Ectodermal cell (in vitro differentiated cells): ENCODE data around the gene FBXO41.

ENCODE experiments used
- H3K27ac ChIP-seq: 2 replicates; pipeline ENCODE4 v1.7.0; 2013; ENCODE audit warnings: mild to moderate bottlenecking, low read depth, low read length; ENCODE audit not compliant: insufficient read depth, poor library complexity, severe bottlenecking
- H3K27me3 ChIP-seq: 2 replicates; pipeline ENCODE4 v1.7.0; 2013; ENCODE audit warnings: mild to moderate bottlenecking, low read length; ENCODE audit not compliant: insufficient read depth, control insufficient read depth, poor library complexity, severe bottlenecking
- H3K36me3 ChIP-seq: one replicate; pipeline ENCODE4 v1.7.0; 2013; ENCODE audit warnings: low read length; ENCODE audit not compliant: control insufficient read depth, insufficient read depth
- H3K4me1 ChIP-seq: one replicate; pipeline ENCODE4 v1.7.0; 2013; ENCODE audit warnings: low read length; ENCODE audit not compliant: control insufficient read depth, insufficient read depth
- H3K4me3 ChIP-seq: 2 replicates; pipeline ENCODE4 v1.7.0; 2013; ENCODE audit warnings: low read depth, low read length, control low read depth; ENCODE audit not compliant: insufficient read depth
- H3K9me3 ChIP-seq: 2 replicates; pipeline ENCODE4 v1.7.0; 2013; ENCODE audit warnings: mild to moderate bottlenecking, low read length, moderate library complexity; ENCODE audit not compliant: control insufficient read depth
- WGBS, 2 experiments: methylation state at CpG; one replicate each; pipeline ENCODE4 v1.1.7; 2013; ENCODE audit warnings: missing lambda C conversion rate in 2 of 2; 5-methylcytosine and 5-hydroxymethylcytosine counted together

The FBXO41 gene

DNA sequence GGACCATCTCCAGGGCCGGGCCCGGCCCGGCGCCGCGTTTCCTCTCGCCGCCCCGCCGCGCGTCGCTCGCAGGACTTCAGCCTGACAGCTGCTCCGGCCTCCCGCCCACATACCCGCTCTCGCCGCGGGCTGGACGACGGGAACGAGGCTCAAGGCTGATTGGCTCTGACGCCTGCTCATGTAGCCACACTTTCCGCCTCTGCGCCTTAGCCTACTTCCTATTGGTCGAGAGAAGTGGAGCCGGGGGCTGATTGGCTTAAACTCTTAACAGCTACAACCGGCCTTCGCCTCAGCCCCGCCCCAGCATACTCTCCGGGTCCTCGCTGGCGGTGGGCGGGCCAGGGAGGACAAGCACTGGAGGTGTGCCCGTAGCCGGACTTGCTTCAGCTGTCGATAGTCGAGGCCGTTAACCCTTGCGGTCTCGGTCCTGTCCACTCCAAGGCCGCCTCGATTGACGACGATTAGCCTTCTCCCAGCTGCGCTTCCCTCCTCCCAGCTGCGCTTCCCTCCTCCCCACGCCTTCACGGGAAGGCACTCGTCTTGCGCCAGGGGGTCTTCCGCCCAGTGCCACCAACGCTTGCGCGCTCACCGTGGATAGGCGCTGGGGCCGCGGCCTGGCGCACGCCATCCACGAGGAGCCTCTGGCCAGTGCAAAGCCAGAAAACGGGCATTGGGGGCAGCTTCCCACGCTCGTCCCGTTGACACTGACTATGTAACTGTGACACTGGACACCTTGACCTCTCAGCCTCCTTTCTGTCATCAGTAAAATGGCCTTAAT is 50.9 kb downstream of the FBXO41 start, which contains the start of gene PRADC1:
Gene PRADC1, minus strand, starts transcription at position 86 of the 778 bp plus-strand sequence. Its CDS starts 79 bp downstream, at position 7.
- no peaks in the 10 kb centered on the region for H3K27me3 ChIP-seq
- peaks cover 4% of the 10 kb centered on the region for H3K4me1 ChIP-seq
- no peaks in the 10 kb centered on the region for H3K9me3 ChIP-seq
- H3K36me3 ChIP-seq = no peaks in the 10 kb centered on the region
- H3K27ac ChIP-seq = peak within 1 kb of the TSS; percentile 58
- peak within 1 kb of the TSS; percentile 86 for H3K4me3 ChIP-seq
- 0% methylated on average over 67 of the region's 67 CpGs for WGBS, 2 experiments

- 7 to 9% methylated on average over 36 to 37 of the region's 37 CpGs for WGBS, 2 experiments
Observed at GRCh38 chr2:73232403-73233153, 51.7 kb downstream of the FBXO41 start.

GRCh38 chr2:73228631-73229030 is 55.6 kb downstream of the FBXO41 start:
- Histone ChIP-seq H3K36me3 (peaks cover 15% of the 10 kb centered on the region), H3K27ac (no peak overlapping the region), H3K9me3 (no peaks in the 10 kb centered on the region), H3K27me3 (no peaks in the 10 kb centered on the region), H3K4me1 (no peaks in the 10 kb centered on the region), H3K4me3 (no peak overlapping the region)
- 92% methylated on average over 14 of the region's 14 CpGs for WGBS, 2 experiments

More at GRCh38 chr2:73232403-73233153, 51.7 kb downstream of the FBXO41 start:
- H3K27ac ChIP-seq = no peak overlapping the region
- no peaks in the 10 kb centered on the region for H3K36me3 ChIP-seq
- H3K27me3 ChIP-seq = no peaks in the 10 kb centered on the region
- H3K9me3 ChIP-seq = no peaks in the 10 kb centered on the region
- peaks cover 4% of the 10 kb centered on the region for H3K4me1 ChIP-seq
- peak overlapping the region; percentile 77 for H3K4me3 ChIP-seq

GRCh38 chr2:73227086-73227485 is 57.2 kb downstream of the FBXO41 start:
- Histone ChIP-seq H3K4me1 (no peaks in the 10 kb centered on the region), H3K36me3 (peaks cover 15% of the 10 kb centered on the region)

DNA sequence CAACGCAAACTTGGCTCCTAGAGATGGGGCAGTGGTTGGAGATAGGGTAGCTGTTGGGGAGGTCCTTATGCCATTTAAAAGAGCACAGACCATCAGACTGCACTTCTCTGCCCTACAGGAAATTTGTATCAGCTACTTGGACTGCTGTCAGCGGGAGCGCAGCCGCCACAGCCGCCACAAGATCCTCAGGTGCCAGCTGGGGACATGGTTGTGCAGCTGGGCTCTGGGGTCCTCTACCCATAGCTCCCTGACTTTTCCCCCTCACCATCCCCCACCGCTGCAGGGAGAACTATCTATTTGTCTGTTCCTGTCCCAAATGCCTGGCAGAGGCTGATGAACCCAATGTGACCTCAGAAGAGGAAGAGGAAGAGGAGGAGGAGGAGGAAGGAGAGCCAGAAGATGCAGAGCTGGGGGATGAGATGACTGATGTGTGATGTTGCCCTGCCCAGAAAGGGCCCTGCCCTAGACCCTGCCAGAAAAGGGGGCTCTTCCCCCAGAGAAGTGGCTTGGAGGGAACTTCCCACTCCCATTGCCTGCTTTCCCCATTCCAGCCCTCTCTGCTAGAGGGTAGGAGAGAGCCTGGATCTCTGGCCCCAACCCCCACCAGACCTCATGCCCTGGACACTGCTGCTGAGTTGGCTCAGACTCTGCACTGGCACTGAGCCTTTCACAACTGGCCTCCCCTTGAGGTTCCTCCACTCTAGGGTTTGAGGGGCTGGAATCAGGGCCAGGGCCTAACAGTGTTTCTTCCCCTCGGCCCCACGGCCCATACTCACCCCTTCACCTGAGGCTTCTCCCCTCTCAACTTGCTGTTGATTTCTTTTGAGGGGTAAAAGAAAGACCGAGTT is 58.5 kb downstream of the FBXO41 start:
- peaks cover 15% of the 10 kb centered on the region for H3K36me3 ChIP-seq
- no peaks in the 10 kb centered on the region for H3K9me3 ChIP-seq
- H3K27ac ChIP-seq = no peak overlapping the region
- H3K4me1 ChIP-seq = no peaks in the 10 kb centered on the region
- H3K27me3 ChIP-seq = no peaks in the 10 kb centered on the region
- WGBS, 2 experiments = 96 to 98% methylated on average over 7 to 9 of the region's 9 CpGs
- no peak overlapping the region for H3K4me3 ChIP-seq

More at GRCh38 chr2:73227086-73227485, 57.2 kb downstream of the FBXO41 start:
- Histone ChIP-seq H3K27me3 (no peaks in the 10 kb centered on the region), H3K4me3 (no peak overlapping the region), H3K9me3 (no peaks in the 10 kb centered on the region), H3K27ac (no peak overlapping the region)
- WGBS, 2 experiments = 77 to 80% methylated on average over 3 of the region's 3 CpGs

DNA sequence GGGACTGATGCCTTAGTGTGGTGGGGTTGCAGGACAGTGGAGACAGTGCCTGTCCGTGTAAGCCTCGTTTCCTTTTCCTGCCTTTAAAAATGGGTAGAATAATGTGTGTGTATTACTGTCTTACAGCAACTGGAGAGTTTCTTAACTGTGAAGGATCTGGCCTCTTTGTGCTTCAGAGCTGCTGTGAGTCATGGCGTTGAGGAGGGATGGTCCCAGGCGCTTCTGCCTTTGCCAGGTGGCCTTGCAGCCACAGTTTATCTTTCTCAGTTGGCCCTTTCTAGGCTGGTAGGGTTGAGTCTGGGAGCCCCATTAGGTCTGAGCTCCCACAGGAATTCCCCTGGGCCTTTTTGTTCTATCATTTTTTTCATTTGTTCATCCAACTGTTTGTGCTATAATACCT is 60.5 kb downstream of the FBXO41 start:
- H3K4me1 ChIP-seq = no peaks in the 10 kb centered on the region
- H3K27me3 ChIP-seq = no peaks in the 10 kb centered on the region
- no peak overlapping the region for H3K4me3 ChIP-seq
- H3K27ac ChIP-seq = no peak overlapping the region
- H3K36me3 ChIP-seq = peaks cover 15% of the 10 kb centered on the region
- no peaks in the 10 kb centered on the region for H3K9me3 ChIP-seq
- 92 to 93% methylated on average over 4 of the region's 4 CpGs for WGBS, 2 experiments

- peaks cover 7% of the 10 kb centered on the region for H3K4me1 ChIP-seq
- no peaks in the 10 kb centered on the region for H3K36me3 ChIP-seq
- no peak overlapping the region for H3K4me3 ChIP-seq
- H3K27ac ChIP-seq = no peak overlapping the region
- no peaks in the 10 kb centered on the region for H3K27me3 ChIP-seq
- H3K9me3 ChIP-seq = no peaks in the 10 kb centered on the region
Observed at GRCh38 chr2:73218298-73218697, 66.0 kb downstream of the FBXO41 start.

- no peaks in the 10 kb centered on the region for H3K27me3 ChIP-seq
- no peaks in the 10 kb centered on the region for H3K36me3 ChIP-seq
- no peak overlapping the region for H3K27ac ChIP-seq
- no peak overlapping the region for H3K4me3 ChIP-seq
- no peaks in the 10 kb centered on the region for H3K9me3 ChIP-seq
- H3K4me1 ChIP-seq = peaks cover 7% of the 10 kb centered on the region
- WGBS, 2 experiments = 85 to 94% methylated on average over 2 of the region's 2 CpGs
Observed at GRCh38 chr2:73217826-73218225, 66.5 kb downstream of the FBXO41 start.

DNA sequence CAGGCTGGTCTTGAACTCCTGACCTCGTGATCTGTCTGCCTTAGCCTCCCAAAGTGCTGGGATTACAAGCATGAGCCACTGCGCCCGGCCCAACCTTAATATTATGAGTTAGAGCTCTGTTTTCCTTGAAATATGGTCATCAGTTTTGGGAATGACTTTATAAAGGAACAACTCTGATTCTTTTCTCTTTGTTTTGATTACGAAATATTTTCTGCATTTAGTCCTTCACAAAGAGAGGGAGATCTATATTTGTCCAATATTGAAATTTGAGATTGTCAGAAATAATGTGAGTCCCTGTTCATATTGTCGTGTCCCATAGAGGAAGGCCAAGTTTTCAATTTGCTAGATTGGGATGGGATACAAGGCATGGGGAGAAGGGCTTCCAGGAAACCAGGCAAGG is 67.1 kb downstream of the FBXO41 start:
- Histone ChIP-seq H3K27ac (no peak overlapping the region), H3K9me3 (no peaks in the 10 kb centered on the region), H3K27me3 (no peaks in the 10 kb centered on the region), H3K36me3 (no peaks in the 10 kb centered on the region), H3K4me1 (peaks cover 7% of the 10 kb centered on the region), H3K4me3 (no peak overlapping the region)
- whole genome bisulfite sequencing, 2 experiments = 94 to 96% methylated on average over 5 of the region's 5 CpGs
